NCI-H2081 treated with DMSO at 0.1 percent for 48 hours (cell line): ENCODE results near the gene WBP1L.

Source experiments
- DNase-seq: peaks from one replicate; lab custom pipeline; 2025; lab: John Stamatoyannopoulos, UW

The WBP1L gene

DNA sequence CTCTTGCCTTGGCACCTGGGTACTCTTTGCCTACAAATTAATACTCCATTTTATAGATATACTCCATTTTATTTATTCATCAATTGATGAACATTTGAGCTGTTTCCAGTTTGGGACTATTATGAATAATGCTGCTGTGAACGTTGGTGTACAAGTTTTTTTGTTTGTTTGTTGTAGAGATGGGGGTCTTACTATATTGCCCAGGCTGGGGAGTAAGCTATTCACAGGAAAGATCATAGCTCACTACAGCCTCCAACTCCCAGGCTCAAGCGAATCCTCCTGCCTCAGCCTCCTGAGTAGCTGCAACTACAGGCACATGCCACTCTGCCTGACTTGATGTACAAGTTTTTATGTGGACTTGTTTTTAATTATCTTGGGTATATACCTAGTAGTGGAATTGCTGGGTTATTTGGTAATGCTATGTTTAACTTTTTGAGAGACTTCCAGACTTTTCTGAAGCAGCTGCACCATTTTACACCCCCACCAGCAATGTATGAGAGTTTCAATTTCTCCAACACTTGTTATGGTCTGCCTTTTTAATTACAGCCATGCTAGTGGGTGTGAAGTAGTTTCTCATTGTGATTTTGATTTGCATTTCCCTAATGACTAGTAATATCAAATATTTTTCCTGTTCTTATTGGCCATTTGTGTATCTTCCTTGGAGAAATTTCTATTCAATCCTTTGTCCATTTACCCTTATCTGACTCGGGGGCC is 15.9 kb downstream of the WBP1L start:
- no peak for DNase-seq

GRCh38 chr10:102761981-102762380 is 18.2 kb downstream of the WBP1L start:
- DNase-seq = no peak

GRCh38 chr10:102762401-102763015 is 18.8 kb downstream of the WBP1L start:
- DNase-seq = no peak

DNA sequence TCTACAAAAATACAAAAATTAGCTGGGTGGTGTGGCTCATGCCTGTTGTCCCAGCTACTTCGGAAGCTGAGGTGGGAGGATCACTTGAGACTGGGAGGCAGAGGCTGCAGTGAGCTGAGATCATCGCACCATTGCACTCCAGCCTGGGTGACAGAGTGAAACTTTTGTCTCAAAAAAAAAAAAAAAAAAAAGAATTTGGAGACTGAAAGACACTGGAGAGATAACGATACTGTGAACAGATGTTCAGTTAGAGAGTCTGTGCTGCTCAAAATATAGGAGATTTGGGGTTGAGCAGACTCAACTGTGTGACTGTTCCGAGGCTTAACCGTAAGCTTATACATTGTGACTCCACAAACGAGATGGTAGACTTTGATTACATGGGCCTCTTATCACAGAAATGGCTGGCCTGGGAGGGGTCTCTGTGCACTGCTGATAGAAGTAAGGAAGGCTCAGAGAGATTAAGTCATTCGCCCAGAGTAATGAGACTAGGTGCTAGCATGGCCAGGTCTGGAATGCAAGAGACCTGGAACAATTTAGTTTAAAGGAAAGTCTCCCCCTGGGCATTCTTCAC is 19.4 kb downstream of the WBP1L start:
- no peak for DNase-seq

DNA sequence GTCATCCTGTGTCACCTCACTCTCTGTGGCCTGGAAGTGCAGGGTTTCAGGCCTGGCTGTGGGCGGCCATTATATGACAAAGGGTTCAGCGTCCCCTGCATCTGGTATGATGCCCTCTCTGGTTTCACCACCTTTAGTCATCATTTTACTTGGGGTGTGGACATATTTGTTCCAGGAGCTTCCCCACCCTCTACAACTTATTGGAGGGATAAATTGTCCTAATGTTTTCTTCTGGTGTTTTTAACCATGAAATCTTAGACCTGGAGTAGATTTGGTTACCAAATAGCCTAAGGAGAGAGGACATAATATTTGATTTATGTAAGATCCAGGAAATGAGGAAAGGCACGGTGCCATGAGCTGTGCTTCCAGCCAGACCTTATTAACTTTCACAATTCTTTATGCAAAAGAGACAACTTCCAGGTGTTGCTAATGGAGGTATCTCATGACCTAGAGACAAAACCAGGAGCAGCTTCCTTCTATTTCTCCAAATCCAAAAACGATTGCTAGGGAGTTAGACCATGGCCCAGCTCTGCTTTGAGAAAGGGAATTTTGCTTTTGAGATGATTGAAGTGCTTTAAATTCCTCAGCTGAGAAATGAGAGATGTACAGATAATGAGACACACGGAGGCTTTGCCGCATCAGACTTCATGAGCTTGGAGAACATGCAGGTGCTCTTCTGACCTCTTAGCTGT is 20.9 kb downstream of the WBP1L start:
- no peak for DNase-seq

GRCh38 chr10:102765336-102765735 is 21.6 kb downstream of the WBP1L start:
- DNase-seq = no peak

- DNase-seq = no peak
These were observed 23.8 kb downstream of the WBP1L start for GRCh38 chr10:102767428-102768160.

- no peak for DNase-seq
These were observed 25.8 kb downstream of the WBP1L start for GRCh38 chr10:102769375-102770107.

- no peak for DNase-seq
These were observed 26.3 kb downstream of the WBP1L start for GRCh38 chr10:102770108-102770482.

- DNase-seq = no peak
These were observed 27.0 kb downstream of the WBP1L start for GRCh38 chr10:102770792-102771191.

- no peak for DNase-seq
These were observed 29.6 kb downstream of the WBP1L start for GRCh38 chr10:102773320-102773719.

DNA sequence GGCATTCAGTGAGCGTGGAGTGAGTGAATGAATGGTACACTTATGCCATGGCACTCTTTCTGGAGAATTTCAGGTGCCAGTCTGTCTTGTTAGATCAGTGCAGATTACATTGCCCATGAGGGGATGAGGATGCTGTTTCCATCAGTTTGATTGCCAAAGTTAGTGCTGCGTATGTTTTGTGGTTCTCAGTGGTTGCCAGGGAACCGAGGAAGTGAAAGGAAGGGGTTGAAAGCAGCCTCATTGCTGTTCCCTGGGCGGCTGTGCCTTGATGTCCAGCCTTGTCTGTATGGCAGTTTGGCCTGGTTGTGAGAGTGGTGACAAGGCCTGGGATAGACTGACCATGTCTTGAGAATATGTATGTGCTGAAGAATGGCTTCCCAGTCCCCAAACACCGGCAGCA is 30.2 kb downstream of the WBP1L start:
- DNase-seq = no peak

DNA sequence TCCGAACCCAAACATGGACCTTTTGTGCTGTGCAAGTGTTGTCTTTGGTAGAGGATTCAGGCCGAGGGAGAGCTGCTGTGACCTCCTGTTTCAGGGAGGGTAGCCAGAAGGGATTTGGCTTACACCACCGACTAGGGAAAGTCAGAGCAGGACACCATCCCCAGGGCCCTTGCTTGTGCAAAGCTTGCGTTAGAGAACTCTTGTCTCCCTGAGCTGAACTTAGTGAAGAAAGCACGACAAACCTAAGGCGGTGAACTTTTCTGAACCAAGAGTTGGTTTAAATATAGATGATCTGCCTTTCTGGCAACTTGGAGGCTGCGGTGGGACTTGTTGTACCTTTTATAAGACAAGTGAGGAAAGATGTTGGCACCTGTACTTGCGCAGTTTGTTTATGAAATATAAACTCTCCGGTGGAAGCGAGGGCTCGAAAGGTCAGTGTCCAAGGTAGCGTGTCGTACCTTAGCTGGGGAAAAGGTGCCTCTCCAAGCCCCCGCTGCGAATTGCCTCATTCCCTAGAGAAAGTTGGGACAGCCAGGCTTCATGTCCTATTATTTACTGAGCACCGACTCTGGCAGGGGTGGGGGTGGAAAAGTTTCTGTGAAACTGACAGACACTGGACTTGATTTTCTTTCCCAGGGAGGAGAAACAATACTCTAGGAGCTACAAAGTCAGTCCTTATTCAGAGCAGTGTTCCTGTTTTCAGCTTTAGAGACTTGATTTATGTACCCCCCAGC is 31.6 kb downstream of the WBP1L start:
- no peak for DNase-seq

DNA sequence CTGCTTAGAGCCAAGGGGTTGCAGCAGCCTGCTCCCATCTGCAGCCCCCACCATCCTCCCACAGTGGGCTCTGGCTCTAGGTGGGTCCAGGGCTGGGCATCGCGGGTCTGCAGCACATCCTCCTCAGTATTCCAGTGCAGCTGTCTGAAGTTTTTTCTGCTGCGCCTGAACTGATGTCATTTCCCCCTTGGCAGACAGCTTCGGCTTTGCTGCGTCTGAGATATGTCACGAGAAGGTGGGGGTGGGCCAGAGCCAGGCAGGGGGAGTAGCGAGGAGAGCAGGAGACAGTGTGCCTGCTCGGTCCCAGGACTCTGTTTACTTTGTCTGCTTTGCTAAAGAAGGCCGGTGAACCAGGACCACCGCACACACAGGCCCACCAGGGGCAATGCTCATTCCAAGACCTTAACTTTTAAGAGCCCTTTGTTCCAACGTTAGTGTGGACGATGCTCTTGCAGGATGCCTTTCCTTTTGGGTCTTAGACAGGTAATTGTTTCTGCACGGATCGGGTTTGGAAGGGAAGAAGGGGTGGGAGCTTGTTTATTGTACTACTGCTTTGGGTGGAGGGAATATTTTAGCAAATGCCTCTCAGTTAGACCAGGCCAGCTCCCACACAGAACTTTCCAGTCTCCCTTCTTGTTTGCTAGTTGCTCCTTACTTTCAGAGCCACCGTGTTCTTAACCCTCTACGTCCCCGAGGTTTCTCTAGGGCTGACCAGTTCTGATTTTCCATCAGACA is 32.4 kb downstream of the WBP1L start:
- DNase-seq = no peak

DNA sequence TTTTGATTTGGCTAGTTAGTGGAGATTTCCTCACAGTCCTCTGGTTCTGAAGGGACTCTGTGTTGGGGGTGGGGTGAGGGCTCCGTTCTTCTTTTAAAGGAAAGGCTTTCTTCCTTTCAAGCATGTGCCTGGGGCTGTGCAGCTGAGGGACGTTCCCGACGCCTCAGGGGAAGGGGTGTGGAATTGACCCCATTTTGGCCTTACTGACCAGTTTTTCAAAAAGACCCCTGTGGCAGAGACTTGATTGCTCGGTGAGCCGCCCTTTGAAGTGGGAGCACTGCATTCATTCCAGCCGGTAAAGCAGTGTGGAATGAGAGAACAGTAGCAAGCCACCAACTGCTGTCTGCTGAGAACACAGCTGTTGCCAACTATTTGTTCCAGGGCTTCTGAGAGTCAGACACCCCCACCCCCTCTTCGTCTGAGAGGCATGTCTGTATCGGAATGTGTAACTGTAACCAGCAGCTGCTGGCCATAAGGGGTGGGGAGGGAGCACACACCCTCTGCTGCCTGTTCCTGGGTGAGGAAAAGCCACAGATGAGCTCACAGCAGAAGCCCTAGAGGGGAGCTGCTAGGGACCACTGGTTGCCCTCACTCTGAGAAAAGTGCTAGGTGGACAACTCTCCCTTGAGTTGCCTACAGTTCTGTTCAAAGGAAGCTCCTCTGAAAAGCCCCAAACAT is 33.2 kb downstream of the WBP1L start:
- DNase-seq = no peak

DNA sequence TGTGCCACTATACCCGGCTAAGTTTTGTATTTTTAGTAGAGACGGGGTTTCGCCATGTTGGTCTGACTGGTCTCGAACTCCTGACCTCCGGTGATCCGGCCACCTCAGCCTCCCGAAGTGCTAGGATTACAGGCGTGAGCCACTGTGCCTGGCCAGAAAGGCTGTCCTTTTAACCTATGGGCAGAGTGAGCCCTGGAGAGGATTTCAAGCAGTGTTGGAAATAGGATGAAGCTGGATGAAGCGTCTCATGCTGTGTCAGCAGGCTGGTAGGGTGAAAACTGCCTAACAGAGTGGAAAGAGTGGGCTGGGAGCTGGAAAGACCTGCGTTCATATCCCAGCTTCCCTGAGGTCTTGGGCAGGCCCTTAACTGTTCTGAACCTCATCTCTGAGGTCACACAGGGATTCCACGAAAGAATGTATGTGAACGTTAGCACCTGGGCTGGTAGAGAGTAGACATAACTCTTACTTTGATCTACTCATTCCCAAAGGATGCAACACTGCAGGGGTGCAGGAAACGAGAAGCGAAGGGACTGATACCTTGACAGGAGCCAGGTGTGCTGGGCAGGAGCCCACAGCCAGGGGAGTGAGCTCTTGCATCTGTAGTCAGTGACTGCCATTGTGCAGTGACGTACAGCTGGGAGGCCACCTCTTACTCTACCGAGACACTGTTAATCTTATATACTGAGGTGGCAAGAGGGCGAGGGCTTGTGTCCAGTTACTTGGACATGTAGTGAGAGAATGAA is 34.1 kb downstream of the WBP1L start:
- DNase-seq = no peak

DNA sequence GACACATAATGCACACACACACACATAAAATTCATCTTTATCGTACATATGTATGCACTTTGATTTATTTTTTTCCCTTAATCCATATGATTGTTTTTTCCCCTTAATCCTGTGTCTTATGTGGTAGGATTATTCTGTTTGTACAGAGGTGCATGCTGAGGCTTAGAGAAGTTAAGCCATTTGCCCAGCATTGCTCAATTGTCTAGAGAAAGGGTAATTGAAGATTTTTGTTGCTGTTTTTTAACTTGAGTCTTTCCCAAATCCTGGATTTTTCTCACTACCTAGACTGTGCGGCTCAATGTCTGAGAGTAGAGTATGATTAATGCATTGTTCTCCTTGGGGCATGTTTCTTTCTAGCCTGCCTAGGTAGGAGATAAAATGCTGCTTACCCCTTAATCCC is 35.0 kb downstream of the WBP1L start:
- DNase-seq = no peak

DNA sequence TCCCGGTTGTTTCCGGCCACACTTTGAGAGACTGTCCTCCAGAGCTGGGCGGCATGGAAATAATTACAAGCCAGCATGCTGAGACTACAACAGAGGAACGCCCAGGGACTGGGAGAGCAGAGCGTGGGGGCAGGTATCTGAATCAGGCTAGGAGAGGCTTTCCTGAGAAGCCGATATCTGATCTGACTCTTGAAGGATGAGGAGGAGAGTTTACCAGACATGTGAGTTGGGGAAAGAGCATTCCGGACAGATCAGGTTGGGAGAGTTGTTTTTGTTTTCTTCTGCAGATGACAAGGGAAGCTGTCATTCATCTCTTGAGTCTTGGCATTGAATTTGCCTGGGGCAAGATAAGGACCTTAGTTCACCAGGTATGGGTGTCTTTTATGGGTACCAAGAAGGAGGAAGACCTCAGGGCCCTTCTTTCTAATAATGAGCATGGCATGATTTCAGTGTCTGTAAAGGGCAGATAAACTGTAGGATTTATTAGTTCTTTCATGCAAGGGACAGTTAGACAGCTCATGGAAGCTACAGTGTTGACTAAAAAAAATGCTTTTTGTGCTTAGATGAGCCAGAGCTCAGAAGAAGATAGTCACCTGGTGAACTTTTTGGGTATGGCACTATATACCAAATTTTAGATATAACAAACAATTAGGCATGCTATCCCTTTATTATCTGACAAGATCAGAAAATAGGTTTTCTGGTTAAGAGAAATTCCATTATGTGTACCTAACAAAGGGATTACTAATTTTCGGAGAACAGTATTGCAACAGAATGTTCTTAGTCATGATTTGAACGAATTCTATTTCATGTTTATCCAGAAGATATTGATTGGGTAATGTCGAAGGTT is 36.2 kb downstream of the WBP1L start:
- no peak for DNase-seq
